Measurements from ENCODE around the gene INPPL1. TPM values are rescaled to one million over a fixed set of nuclear protein-coding genes. Genes with fewer than 3 reads are reported as not detected.

INPPL1 gene
- total RNA-seq, 4 donors from 2014 or later: 85.9 to 114 (median 99.5) TPM

GRCh38 chr11:72226701-72227100 lies 2.1 kb downstream of the INPPL1 start:
- WGBS, 2 donors: 72 to 87% methylated on average over 5 of the region's 5 CpGs
- Histone ChIP-seq H3K27ac (no peak overlapping the region), H3K4me3 (replicated peaks in 1 of 3) (no peak overlapping the region), H3K27me3 (no peaks in the 10 kb centered on the region), H3K9me3 (no peaks in the 10 kb centered on the region), H3K4me1 (peaks cover 25% of the 10 kb centered on the region in 2 donors), H3K36me3 (peaks cover 32 to 36% of the 10 kb centered on the region in 2 donors)
- intact Hi-C loops (cut with DNase I): loop anchor here (10.0 kb wide), 1 partner anchor 122 kb away; the partner anchor contains the start of genes LAMTOR1 and TOMT
- TF ChIP-seq POLR2A (IDR thresholded peaks at IDR 0.05): no peak
- DNase-seq: no peak

GRCh38 chr11:72227316-72228228 lies 3.0 kb downstream of the INPPL1 start:
- no peak for DNase-seq
- Histone ChIP-seq H3K4me3 (replicated peaks in 1 of 3) (no peak overlapping the region), H3K9me3 (no peaks in the 10 kb centered on the region), H3K27ac (no peak overlapping the region), H3K4me1 (peaks cover 16 to 17% of the 10 kb centered on the region in 2 donors), H3K36me3 (peaks cover 40 to 44% of the 10 kb centered on the region in 2 donors), H3K27me3 (no peaks in the 10 kb centered on the region)
- 80 to 84% methylated on average over 7 to 13 of the region's 14 CpGs for WGBS, 2 donors
- intact Hi-C loops (cut with DNase I): loop anchor here (10.0 kb wide), 1 partner anchor 123 kb away; the partner anchor contains the start of genes LAMTOR1 and TOMT
- no peak for TF ChIP-seq CTCF (IDR thresholded peaks at IDR 0.05)
- no peak for TF ChIP-seq POLR2A (IDR thresholded peaks at IDR 0.05)

- Histone ChIP-seq H3K4me1 (peaks cover 14 to 15% of the 10 kb centered on the region in 2 donors), H3K27ac (no peak overlapping the region), H3K4me3 (replicated peaks in 1 of 3) (no peak overlapping the region), H3K27me3 (no peaks in the 10 kb centered on the region), H3K36me3 (peaks cover 48 to 49% of the 10 kb centered on the region in 2 donors), H3K9me3 (no peaks in the 10 kb centered on the region)
- no peak for TF ChIP-seq POLR2A (IDR thresholded peaks at IDR 0.05)
- no peak for TF ChIP-seq CTCF (IDR thresholded peaks at IDR 0.05)
- intact Hi-C loops (cut with DNase I): loop anchor here (10.0 kb wide), 1 partner anchor 124 kb away; the partner anchor contains the start of genes LAMTOR1 and TOMT
- 87% methylated on average over 13 to 16 of the region's 16 CpGs for WGBS, 2 donors
- no peak for DNase-seq
These were observed 3.8 kb downstream of the INPPL1 start for GRCh38 chr11:72228229-72228843.

DNA sequence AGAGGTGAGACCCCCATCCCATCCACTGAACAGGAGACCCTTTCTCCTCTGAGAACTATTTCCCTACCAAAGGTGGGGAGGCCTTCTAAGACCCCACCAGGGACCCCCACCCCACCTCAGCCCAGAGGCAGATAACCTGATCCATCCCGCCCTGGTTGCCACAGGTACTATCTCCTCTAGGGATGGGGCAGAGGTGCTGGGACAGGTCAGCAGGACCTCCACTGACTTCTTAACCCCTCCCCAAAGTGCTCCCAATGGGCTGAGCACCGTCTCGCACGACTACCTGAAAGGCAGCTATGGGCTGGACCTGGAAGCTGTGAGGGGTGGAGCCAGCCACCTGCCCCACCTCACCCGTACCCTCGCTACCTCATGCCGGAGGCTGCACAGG lies 4.3 kb downstream of the INPPL1 start:
- WGBS, 2 donors: 82 to 90% methylated on average over 7 of the region's 7 CpGs
- Histone ChIP-seq H3K36me3 (peaks cover 53% of the 10 kb centered on the region in 2 donors), H3K27me3 (no peaks in the 10 kb centered on the region), H3K4me1 (peaks cover 14 to 15% of the 10 kb centered on the region in 2 donors), H3K9me3 (no peaks in the 10 kb centered on the region), H3K4me3 (replicated peaks in 1 of 3) (no peak overlapping the region), H3K27ac (no peak overlapping the region)
- TF ChIP-seq CTCF (IDR thresholded peaks at IDR 0.05) (no peak), POLR2A (IDR thresholded peaks at IDR 0.05) (no peak)
- intact Hi-C loops (cut with DNase I): loop anchor here (10.0 kb wide), 1 partner anchor 124 kb away; the partner anchor contains the start of genes LAMTOR1 and TOMT
- no peak for DNase-seq

DNA sequence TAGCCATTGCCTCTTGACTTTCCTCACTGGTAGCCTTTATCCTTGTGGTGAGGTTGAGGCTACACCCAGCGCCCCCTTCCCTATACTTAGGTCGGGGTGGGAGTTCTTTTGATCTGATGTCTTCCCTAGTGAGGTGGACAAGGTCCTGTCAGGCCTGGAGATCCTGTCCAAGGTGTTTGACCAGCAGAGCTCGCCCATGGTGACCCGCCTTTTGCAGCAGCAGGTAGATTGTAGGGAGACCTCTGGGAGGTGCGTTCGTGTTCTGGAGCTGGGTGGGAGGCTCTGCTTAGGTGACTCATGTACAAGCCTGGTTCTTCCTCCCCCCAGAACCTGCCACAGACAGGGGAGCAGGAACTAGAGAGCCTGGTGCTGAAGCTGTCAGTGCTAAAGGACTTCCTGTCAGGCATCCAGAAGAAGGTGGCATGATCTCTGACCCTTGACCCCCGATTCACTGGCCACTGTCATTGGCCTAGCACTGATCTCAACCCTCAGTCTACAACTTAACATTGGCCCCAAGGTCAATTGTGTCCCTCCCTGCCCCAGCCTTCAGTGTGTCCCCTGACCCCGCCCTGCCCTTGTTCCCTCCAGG lies 4.9 kb downstream of the INPPL1 start:
- no peak for TF ChIP-seq POLR2A (IDR thresholded peaks at IDR 0.05)
- no peak for TF ChIP-seq CTCF (IDR thresholded peaks at IDR 0.05)
- Histone ChIP-seq H3K27me3 (no peaks in the 10 kb centered on the region), H3K4me3 (replicated peaks in 1 of 3) (no peak overlapping the region), H3K36me3 (peaks cover 59% of the 10 kb centered on the region in 2 donors), H3K9me3 (no peaks in the 10 kb centered on the region), H3K4me1 (peaks cover 14 to 15% of the 10 kb centered on the region in 2 donors), H3K27ac (no peak overlapping the region)
- no peak for DNase-seq
- intact Hi-C loops (cut with DNase I): loop anchor here (10.0 kb wide), 1 partner anchor 125 kb away; the partner anchor contains the start of genes LAMTOR1 and TOMT
- WGBS, 2 donors: 86 to 94% methylated on average over 7 to 8 of the region's 8 CpGs
